ENCODE data around the gene RBMS1.
"Not testable (repeated sequence)": the region's sequence is repeated elsewhere in the genome, so short reads cannot be mapped to it uniquely, and the experiment has no call there.

The RBMS1 gene

DNA sequence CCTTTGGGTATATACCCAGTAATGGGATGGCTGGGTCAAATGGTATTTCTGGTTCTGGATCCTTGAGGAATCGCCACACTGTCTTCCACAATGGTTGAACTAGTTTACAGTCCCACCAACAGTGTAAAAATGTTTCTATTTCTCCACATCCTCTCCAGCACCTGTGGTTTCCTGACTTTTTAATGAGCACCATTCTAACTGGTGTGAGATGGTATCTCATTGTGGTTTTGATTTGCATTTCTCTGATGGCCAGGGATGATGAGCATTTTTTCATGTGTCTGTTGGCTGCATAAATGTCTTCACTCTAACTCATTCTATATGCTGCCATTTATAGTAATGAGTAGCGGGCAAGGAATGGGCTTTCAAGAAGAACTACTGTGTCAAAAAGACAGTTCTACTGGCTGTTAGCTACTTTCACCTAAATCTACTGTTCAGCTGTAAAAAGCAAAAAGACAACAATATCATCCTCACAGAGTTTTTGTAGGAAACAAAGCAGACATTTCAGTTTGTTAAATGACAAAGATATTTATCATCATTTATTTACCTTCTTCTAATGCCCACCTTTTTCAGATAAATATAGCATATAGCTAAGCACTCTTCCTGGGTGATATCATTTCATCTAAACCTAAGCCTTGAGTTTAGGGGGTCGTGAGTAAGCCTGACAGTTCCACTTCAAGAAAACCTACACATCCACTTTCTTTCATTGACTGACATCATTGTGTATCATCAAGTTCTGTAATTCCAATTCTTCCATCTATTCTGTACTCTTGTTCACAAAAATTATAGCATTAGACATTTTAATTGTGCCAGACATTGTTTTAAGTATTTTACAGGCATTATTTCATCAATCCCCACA, 71.7 kb downstream of the RBMS1 start:
- H3K36me3 Mint-ChIP-seq (ENCODE audit: low read depth); H3K9me3 Mint-ChIP-seq; H3K27me3 Mint-ChIP-seq: not testable (repeated sequence)
- Mint-ChIP-seq H3K27ac (peak overlapping the region; percentile 65), H3K4me1 (ENCODE audit: low read depth) (peaks cover 88% of the 10 kb centered on the region), H3K4me3 (peak overlapping the region; percentile 46)

GRCh38 chr2:160420711-160421110, 72.9 kb downstream of the RBMS1 start:
- Mint-ChIP-seq H3K9me3 (no peaks in the 10 kb centered on the region), H3K4me3 (no peak overlapping the region), H3K4me1 (ENCODE audit: low read depth) (peaks cover 86% of the 10 kb centered on the region), H3K27ac (peak overlapping the region; percentile 82), H3K36me3 (ENCODE audit: low read depth) (peaks cover 4% of the 10 kb centered on the region), H3K27me3 (no peaks in the 10 kb centered on the region)

- H3K9me3 Mint-ChIP-seq: no peaks in the 10 kb centered on the region
- peaks cover 4% of the 10 kb centered on the region for H3K36me3 Mint-ChIP-seq (ENCODE audit: low read depth)
- peak overlapping the region; percentile 18 for H3K4me3 Mint-ChIP-seq
- peaks cover 86% of the 10 kb centered on the region for H3K4me1 Mint-ChIP-seq (ENCODE audit: low read depth)
- no peaks in the 10 kb centered on the region for H3K27me3 Mint-ChIP-seq
- peak overlapping the region; percentile 82 for H3K27ac Mint-ChIP-seq
Observed at GRCh38 chr2:160419776-160420505, 73.7 kb downstream of the RBMS1 start.

GRCh38 chr2:160418853-160419252, 74.8 kb downstream of the RBMS1 start:
- Mint-ChIP-seq H3K4me1 (ENCODE audit: low read depth) (peaks cover 83% of the 10 kb centered on the region), H3K27me3 (no peaks in the 10 kb centered on the region), H3K4me3 (no peak overlapping the region), H3K9me3 (no peaks in the 10 kb centered on the region), H3K27ac (peak overlapping the region; percentile 79), H3K36me3 (ENCODE audit: low read depth) (peaks cover 4% of the 10 kb centered on the region)

GRCh38 chr2:160418398-160418765, 75.2 kb downstream of the RBMS1 start:
- no peaks in the 10 kb centered on the region for H3K9me3 Mint-ChIP-seq
- H3K4me3 Mint-ChIP-seq: peak overlapping the region; percentile 38
- H3K4me1 Mint-ChIP-seq (ENCODE audit: low read depth): peaks cover 78% of the 10 kb centered on the region
- H3K36me3 Mint-ChIP-seq (ENCODE audit: low read depth): peaks cover 1% of the 10 kb centered on the region
- H3K27me3 Mint-ChIP-seq: no peaks in the 10 kb centered on the region
- H3K27ac Mint-ChIP-seq: peak overlapping the region; percentile 79

GRCh38 chr2:160417745-160418397, 75.7 kb downstream of the RBMS1 start:
- no peaks in the 10 kb centered on the region for H3K27me3 Mint-ChIP-seq
- H3K9me3 Mint-ChIP-seq: no peaks in the 10 kb centered on the region
- peak overlapping the region; percentile 79 for H3K27ac Mint-ChIP-seq
- H3K4me3 Mint-ChIP-seq: peak overlapping the region; percentile 38
- H3K4me1 Mint-ChIP-seq (ENCODE audit: low read depth): peaks cover 78% of the 10 kb centered on the region
- no peaks in the 10 kb centered on the region for H3K36me3 Mint-ChIP-seq (ENCODE audit: low read depth)

DNA sequence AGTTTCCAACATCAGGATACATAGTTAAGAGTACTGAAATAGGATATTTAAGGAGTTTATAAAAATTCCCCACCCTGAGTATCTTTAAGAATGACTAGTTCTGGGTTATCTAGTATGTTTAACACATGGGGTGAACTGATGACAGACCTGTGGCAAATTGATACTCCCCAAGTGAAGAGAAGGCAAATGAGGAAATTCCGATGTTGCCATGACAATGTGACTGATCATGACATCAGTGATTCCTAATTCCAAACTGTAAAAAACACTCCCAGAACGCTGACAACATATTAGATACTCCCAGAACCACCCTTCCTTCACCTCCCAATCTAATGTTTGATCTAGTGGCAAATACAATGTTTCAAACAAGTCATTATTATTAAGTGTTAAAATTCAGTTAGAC, 77.6 kb downstream of the RBMS1 start:
- Mint-ChIP-seq H3K27me3 (no peaks in the 10 kb centered on the region), H3K4me3 (no peak overlapping the region), H3K36me3 (ENCODE audit: low read depth) (no peaks in the 10 kb centered on the region), H3K9me3 (no peaks in the 10 kb centered on the region), H3K4me1 (ENCODE audit: low read depth) (peaks cover 78% of the 10 kb centered on the region), H3K27ac (no peak overlapping the region)

DNA sequence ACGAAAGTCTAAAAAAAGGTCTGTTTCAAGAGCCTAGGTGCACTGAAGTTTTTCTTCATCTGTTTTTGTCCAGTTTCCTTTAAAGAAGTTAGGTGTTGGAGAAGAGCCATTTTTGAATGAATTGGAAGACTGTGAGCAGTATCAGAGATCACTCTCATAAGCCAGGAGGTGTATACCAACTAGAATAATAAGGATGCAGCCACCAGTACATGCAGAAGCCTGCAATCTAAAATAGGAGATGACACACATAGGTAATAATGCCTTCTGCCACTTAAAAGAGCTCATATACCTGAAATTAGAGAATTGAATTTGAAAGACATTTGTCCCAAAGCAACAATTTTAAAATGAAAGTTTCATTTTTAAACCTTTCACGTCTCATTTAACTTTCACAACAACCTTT, 81.7 kb downstream of the RBMS1 start:
- H3K4me1 Mint-ChIP-seq (ENCODE audit: low read depth): peaks cover 70% of the 10 kb centered on the region

DNA sequence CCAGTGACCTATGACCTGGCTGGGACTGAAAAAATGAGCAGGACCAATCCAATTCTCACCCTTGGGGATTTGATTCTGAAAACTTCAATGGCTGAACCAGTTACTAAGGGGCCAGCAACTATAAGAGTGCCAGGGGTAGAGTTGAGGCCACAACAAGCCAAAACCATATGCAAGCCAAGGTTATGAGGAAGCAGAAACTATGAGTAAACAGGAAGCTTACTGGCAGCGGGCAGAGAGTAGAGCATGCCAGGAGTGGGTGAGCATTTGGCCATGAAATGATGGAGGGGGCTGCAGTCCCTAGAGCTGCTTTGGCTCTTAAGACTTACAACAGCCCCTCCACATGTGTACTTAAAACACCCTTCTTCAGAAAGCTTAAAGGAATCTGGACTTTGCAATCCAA, 82.4 kb downstream of the RBMS1 start:
- Mint-ChIP-seq H3K9me3 (no peaks in the 10 kb centered on the region), H3K36me3 (ENCODE audit: low read depth) (no peaks in the 10 kb centered on the region), H3K27me3 (no peaks in the 10 kb centered on the region), H3K4me1 (ENCODE audit: low read depth) (peaks cover 64% of the 10 kb centered on the region), H3K4me3 (peak overlapping the region; percentile 66), H3K27ac (peak overlapping the region; percentile 72)

More for the DNA sequence above, 81.7 kb downstream of the RBMS1 start:
- Mint-ChIP-seq H3K9me3 (no peaks in the 10 kb centered on the region), H3K4me3 (peak overlapping the region; percentile 66), H3K27ac (peak overlapping the region; percentile 72), H3K27me3 (no peaks in the 10 kb centered on the region), H3K36me3 (ENCODE audit: low read depth) (no peaks in the 10 kb centered on the region)

GRCh38 chr2:160409480-160409879, 84.1 kb downstream of the RBMS1 start:
- H3K4me1 Mint-ChIP-seq (ENCODE audit: low read depth): peaks cover 53% of the 10 kb centered on the region
- H3K4me3 Mint-ChIP-seq: peak overlapping the region; percentile 64
- peak overlapping the region; percentile 75 for H3K27ac Mint-ChIP-seq
- H3K9me3 Mint-ChIP-seq: no peaks in the 10 kb centered on the region
- H3K36me3 Mint-ChIP-seq (ENCODE audit: low read depth): no peaks in the 10 kb centered on the region
- no peaks in the 10 kb centered on the region for H3K27me3 Mint-ChIP-seq

GRCh38 chr2:160408959-160409291, 84.7 kb downstream of the RBMS1 start:
- Mint-ChIP-seq H3K36me3 (ENCODE audit: low read depth) (no peaks in the 10 kb centered on the region), H3K4me3 (peak overlapping the region; percentile 79), H3K27me3 (no peaks in the 10 kb centered on the region), H3K9me3 (no peaks in the 10 kb centered on the region), H3K27ac (peak overlapping the region; percentile 75), H3K4me1 (ENCODE audit: low read depth) (peaks cover 53% of the 10 kb centered on the region)

DNA sequence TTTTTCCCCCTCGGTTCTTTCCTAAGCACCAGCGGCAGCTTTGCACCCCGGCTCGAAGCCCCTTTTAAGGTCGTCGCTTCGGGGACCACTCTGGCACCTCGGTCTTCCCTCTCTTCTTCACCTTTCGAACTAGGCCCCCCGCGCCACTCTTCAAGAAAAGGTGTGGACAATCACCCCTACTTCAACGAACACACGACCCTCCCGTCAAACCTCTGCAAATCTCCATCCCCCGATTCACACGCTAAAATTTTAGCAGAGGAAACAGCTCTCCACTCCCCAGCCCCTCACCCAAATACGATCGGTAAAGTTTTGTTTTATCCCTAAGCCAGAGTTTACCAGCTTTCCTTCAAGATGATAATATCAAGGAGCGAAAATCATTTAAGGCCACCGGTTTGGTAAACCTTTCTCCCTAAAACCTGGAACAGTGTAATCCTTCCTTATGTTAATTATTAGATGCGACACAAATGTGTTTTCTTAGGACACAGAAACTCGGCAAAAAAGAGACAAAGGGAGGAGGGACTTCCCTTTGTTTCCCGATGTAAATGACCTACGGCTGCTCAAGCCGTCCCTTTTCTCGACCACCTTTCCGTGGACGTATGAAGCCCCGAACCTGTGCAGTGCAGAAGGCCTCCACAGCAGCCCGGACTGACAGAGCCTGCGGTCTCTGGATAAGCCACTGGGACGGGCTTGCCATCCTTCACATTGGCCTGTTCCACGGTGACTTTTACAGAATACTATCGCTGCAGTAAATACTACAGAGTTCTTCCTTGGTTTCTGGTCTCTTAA, 85.2 kb downstream of the RBMS1 start:
- no peaks in the 10 kb centered on the region for H3K27me3 Mint-ChIP-seq
- H3K4me1 Mint-ChIP-seq (ENCODE audit: low read depth): peaks cover 53% of the 10 kb centered on the region
- peak overlapping the region; percentile 90 for H3K27ac Mint-ChIP-seq
- H3K9me3 Mint-ChIP-seq: no peaks in the 10 kb centered on the region
- no peaks in the 10 kb centered on the region for H3K36me3 Mint-ChIP-seq (ENCODE audit: low read depth)
- peak overlapping the region; percentile 79 for H3K4me3 Mint-ChIP-seq

DNA sequence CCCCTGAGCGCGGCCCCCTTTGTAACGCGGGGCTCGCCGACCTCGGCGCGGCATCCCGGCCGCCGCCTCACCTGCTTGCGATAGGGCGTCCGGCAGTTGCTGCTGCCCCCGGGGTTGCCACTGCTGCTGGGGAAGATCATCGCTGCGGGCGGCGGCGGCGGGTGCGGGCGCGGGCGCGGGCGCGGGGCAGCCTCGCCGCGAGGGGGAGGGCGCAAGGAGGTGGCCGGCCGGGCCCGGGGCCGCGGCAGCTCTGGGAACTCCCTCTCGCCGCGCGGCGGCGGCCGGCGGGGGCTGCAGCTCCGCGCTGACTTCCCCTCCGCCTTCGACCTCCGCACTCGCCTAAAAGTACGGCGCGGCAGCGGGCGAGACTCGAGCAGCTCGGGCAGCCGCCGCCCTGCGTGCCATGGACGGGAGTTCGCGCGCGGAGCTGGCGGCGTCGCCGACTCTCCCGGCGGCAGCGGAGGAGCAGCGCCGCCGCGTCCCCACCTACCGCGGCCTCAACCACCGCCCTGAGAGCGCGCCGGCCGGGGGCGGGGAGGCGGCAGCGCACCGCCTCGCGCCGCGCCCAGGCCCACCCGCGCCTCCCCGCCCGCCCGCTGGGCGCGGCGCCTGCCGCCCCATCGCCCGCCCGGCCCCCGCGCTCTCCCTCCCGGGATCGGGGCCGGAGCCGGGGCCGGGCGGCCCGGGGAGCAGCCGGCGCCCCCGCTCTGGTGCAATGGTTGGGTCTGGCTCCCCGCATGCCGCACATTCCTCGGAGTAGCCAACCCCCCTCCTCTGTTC, 86.0 kb downstream of the RBMS1 start:
- H3K27ac Mint-ChIP-seq: peak overlapping the region; percentile 96
- no peaks in the 10 kb centered on the region for H3K9me3 Mint-ChIP-seq

More for the DNA sequence above, 86.0 kb downstream of the RBMS1 start:
- no peaks in the 10 kb centered on the region for H3K27me3 Mint-ChIP-seq
- peaks cover 45% of the 10 kb centered on the region for H3K4me1 Mint-ChIP-seq (ENCODE audit: low read depth)
- H3K36me3 Mint-ChIP-seq (ENCODE audit: low read depth): no peaks in the 10 kb centered on the region
- peak overlapping the region; percentile 96 for H3K4me3 Mint-ChIP-seq

Data from stimulated activated naive CD8-positive, alpha-beta T cell treated with anti-CD3 and anti-CD28 coated beads, Interleukin-15, Interleukin-2, amounts not matched to agents 100 ng/mL and 50 ng/mL, for 24 hours (primary cell).